ENCODE results near the gene FAM83C. TPM values are rescaled to one million over a fixed set of nuclear protein-coding genes. Genes with fewer than 3 reads are reported as not detected.

FAM83C gene
- total RNA-seq, 4 donors from 2014 or later: not detected

- DNase-seq: no peak
- TF ChIP-seq POLR2A (IDR thresholded peaks at IDR 0.05) (no peak), CTCF (IDR thresholded peaks at IDR 0.05) (no peak)
- H3K27ac ChIP-seq: no peak overlapping the region
- H3K4me3 ChIP-seq: no peak overlapping the region
- no peaks in the 10 kb centered on the region for H3K36me3 ChIP-seq
- intact Hi-C loops (cut with DNase I; ENCODE audit: low total_unique reads): loop anchor here (10.0 kb wide), 1 partner anchor 130 kb away; the partner anchor contains the start of gene EDEM2
- H3K27me3 ChIP-seq: no peaks in the 10 kb centered on the region
- peaks cover 0 to 13% of the 10 kb centered on the region in 2 donors for H3K4me1 ChIP-seq
- no peaks in the 10 kb centered on the region for H3K9me3 ChIP-seq
Measured at GRCh38 chr20:35274172-35275092, 17.8 kb downstream of the FAM83C start.

- no peak for DNase-seq
- Histone ChIP-seq H3K27me3 (no peaks in the 10 kb centered on the region), H3K9me3 (no peaks in the 10 kb centered on the region), H3K4me3 (no peak overlapping the region), H3K27ac (no peak overlapping the region), H3K4me1 (peaks cover 0 to 13% of the 10 kb centered on the region in 2 donors), H3K36me3 (no peaks in the 10 kb centered on the region)
- TF ChIP-seq CTCF (IDR thresholded peaks at IDR 0.05): no peak
- TF ChIP-seq POLR2A (IDR thresholded peaks at IDR 0.05): no peak
- intact Hi-C loops (cut with DNase I; ENCODE audit: low total_unique reads): loop anchor here (10.0 kb wide), 1 partner anchor 129 kb away; the partner anchor contains the start of gene EDEM2
Measured at GRCh38 chr20:35273449-35274171, 18.6 kb downstream of the FAM83C start.

GRCh38 chr20:35271904-35272303 is 20.3 kb downstream of the FAM83C start:
- Histone ChIP-seq H3K4me1 (peaks cover 0 to 10% of the 10 kb centered on the region in 2 donors), H3K36me3 (no peaks in the 10 kb centered on the region), H3K27ac (no peak overlapping the region), H3K9me3 (no peaks in the 10 kb centered on the region), H3K27me3 (no peaks in the 10 kb centered on the region), H3K4me3 (no peak overlapping the region)
- no peak for DNase-seq
- intact Hi-C loops (cut with DNase I; ENCODE audit: low total_unique reads): loop anchor here (10.0 kb wide), 1 partner anchor 127 kb away; the partner anchor contains the start of gene EDEM2
- TF ChIP-seq POLR2A (IDR thresholded peaks at IDR 0.05) (no peak), CTCF (IDR thresholded peaks at IDR 0.05) (no peak)

GRCh38 chr20:35271073-35271882 is 20.9 kb downstream of the FAM83C start:
- DNase-seq: no peak
- Histone ChIP-seq H3K4me3 (no peak overlapping the region), H3K36me3 (no peaks in the 10 kb centered on the region), H3K27me3 (no peaks in the 10 kb centered on the region), H3K27ac (no peak overlapping the region), H3K9me3 (no peaks in the 10 kb centered on the region), H3K4me1 (peaks cover 0 to 4% of the 10 kb centered on the region in 2 donors)
- TF ChIP-seq CTCF (IDR thresholded peaks at IDR 0.05) (no peak), POLR2A (IDR thresholded peaks at IDR 0.05) (no peak)
- intact Hi-C loops (cut with DNase I; ENCODE audit: low total_unique reads): loop anchor here (10.0 kb wide), 1 partner anchor 126 kb away; the partner anchor contains the start of gene EDEM2

All from uterus (tissue), 4 donors.